Measurements from ENCODE around the gene CCDC39.

DNA sequence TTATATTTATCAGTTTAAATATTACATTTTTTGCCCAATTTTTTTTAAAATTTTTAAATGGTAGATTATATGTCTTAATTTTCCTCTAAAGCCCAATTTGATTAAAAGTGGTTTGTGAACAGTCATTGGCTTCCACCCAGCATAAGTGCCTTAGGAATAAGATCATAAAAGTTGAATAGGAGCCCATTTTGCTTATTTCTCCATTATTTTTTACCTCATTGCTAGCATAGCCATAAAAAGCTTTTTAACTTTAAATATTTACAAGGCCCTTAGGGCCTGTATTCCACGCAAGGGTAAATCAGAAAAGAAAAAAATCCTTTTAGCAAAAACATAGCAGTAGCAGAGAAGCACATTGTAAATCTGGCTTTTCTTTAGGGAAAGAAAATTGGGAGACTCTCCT is 68.3 kb downstream of the CCDC39 start:
- no peak for TF ChIP-seq EZH2 (IDR thresholded peaks at IDR 0.05; ENCODE audit: low read length, unreplicated experiment)
- TF ChIP-seq, protein P1, sequence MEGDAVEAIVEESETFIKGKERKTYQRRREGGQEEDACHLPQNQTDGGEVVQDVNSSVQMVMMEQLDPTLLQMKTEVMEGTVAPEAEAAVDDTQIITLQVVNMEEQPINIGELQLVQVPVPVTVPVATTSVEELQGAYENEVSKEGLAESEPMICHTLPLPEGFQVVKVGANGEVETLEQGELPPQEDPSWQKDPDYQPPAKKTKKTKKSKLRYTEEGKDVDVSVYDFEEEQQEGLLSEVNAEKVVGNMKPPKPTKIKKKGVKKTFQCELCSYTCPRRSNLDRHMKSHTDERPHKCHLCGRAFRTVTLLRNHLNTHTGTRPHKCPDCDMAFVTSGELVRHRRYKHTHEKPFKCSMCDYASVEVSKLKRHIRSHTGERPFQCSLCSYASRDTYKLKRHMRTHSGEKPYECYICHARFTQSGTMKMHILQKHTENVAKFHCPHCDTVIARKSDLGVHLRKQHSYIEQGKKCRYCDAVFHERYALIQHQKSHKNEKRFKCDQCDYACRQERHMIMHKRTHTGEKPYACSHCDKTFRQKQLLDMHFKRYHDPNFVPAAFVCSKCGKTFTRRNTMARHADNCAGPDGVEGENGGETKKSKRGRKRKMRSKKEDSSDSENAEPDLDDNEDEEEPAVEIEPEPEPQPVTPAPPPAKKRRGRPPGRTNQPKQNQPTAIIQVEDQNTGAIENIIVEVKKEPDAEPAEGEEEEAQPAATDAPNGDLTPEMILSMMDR (conservative IDR thresholded peaks at IDR 0.05; ENCODE audit: low read depth, low read length), result no peak
